CD4-positive, alpha-beta T cell treated with Interferon alpha-2 for 1 hour (primary cell): ENCODE results near the gene RGPD5.
"Not testable (repeated sequence)": the region's sequence is repeated elsewhere in the genome, so short reads cannot be mapped to it uniquely, and the experiment has no call there.

Experiments used
- DNase-seq, 2 donors: peaks; one replicate each; pipeline ENCODE4 v3.0.0-alpha.2; 2020 to 2022

Gene RGPD5

DNA sequence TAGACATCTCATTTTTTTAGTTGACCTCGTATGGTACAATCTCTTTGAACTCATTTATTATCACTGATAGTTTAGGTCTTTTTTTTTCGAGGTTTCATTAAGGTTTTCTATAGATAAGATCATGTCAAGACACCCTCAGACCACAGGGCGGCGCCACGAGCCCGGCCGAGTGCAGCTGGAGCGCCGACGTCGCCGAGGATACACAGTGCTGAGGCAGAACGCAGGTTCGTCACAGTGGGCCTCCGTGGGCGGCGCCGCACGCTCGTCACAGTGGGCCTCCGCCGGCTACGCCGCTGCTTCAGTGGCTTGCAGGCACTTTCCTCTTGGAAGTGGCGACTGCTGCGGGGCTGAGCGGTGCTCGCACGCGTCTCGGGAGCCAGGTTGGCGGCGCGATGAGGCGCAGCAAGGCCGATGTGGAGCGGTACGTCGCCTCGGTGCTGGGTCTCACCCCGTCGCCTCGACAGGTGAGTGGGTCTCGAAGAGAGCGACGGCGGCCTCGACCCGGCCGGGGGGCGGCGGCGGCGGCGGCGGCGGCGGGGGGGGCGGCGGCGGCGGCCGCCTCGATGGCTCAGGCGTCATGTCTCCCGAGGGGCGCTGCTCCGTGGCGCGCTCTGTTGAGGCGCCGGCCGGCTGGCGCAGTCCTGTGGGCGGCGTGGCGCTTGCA lies at the start of gene RGPD5:
RGPD5 (plus strand) TSS at position 232 of the 664 bp plus-strand sequence; CDS start at position 393, 161 bp downstream.
- not testable (repeated sequence) for DNase-seq

- DNase-seq = not testable (repeated sequence)
Observed at GRCh38 chr2:109751572-109751971, 42.5 kb upstream of the RGPD5 start.

GRCh38 chr2:109757163-109757824 lies 36.8 kb upstream of the RGPD5 start:
- not testable (repeated sequence) for DNase-seq

GRCh38 chr2:109760265-109761042 lies 33.7 kb upstream of the RGPD5 start:
- not testable (repeated sequence) for DNase-seq

DNA sequence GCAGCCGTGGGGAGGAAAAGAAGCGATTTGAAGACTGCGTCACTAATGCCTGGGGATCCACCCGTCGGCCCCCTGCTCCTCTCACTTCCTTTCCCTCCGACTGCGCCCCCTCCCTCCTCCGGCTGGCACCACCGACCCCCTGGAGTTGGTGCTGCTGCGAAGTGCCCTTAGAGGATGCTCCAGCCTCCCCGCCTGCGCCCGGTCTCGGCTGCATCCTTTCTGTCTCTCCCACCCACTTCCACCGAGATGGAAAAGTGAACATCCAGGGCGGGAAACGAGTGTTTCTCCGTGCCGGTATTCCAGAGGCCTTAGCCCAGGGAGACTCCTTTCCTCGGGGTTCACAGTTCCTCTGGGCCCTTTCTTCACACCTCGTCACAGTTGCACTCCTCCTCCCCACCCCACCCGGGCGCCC lies 33.1 kb upstream of the RGPD5 start:
- DNase-seq = not testable (repeated sequence)

DNA sequence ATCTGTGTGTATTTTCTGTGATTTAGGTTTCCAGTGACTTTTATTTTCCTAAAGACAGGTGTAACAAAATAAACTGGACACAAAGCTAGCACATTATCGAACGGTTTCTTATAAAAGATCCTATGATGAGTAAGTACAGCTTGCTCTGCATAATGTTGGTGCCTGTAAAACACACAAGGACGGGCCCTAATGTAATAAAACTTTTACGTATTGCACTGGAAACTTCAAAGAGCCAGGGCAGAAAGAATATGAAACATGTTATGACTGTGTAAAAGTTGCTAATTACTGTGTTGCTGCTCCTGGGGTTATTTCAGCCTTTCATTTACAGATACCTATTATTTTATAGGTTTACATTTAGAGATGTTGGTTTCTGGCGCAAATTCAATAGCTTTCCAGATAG lies 32.1 kb upstream of the RGPD5 start:
- not testable (repeated sequence) for DNase-seq

DNA sequence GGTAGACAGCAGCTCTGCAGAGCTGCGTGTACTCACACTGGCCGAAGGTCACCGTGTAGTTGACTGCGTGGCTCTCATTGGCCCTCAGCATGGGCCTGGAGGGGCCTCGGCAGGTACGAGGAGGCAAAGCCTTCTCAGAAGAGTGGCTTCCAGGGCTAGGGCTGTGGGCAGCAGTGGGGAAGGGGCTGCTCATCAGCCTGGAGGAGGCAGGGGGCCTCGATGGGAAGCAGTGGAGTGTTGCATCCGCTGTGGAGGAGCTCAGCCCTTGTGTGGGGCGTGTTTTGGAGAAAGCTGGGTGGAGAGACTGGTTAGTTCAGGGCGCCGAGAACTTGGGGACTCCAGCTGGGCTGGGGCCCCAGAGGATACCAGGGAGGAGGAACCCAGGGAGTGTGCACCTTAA lies 28.0 kb upstream of the RGPD5 start:
- not testable (repeated sequence) for DNase-seq

GRCh38 chr2:109766886-109767578 lies 27.1 kb upstream of the RGPD5 start:
- not testable (repeated sequence) for DNase-seq

GRCh38 chr2:109768934-109769333 lies 25.2 kb upstream of the RGPD5 start:
- DNase-seq = not testable (repeated sequence)

DNA sequence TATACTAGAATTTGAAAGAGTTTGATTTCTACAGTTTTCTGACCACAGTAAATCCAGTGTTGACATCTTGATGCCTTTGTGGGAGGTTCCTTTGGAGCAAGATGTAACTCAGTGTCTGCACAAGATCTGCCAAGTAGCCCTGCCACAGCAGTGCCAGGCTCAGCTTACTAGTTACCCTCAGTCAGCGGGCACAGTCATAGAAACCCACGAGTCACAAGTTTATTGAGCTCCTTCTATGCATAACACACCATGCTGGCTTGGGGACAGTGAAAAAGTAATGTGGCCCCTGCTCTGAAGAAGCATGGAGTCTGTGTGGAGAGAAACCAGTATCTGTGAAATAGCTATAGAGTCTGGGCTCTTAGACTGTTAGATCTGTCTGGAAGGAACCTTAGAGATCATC lies 15.0 kb upstream of the RGPD5 start:
- DNase-seq = not testable (repeated sequence)

DNA sequence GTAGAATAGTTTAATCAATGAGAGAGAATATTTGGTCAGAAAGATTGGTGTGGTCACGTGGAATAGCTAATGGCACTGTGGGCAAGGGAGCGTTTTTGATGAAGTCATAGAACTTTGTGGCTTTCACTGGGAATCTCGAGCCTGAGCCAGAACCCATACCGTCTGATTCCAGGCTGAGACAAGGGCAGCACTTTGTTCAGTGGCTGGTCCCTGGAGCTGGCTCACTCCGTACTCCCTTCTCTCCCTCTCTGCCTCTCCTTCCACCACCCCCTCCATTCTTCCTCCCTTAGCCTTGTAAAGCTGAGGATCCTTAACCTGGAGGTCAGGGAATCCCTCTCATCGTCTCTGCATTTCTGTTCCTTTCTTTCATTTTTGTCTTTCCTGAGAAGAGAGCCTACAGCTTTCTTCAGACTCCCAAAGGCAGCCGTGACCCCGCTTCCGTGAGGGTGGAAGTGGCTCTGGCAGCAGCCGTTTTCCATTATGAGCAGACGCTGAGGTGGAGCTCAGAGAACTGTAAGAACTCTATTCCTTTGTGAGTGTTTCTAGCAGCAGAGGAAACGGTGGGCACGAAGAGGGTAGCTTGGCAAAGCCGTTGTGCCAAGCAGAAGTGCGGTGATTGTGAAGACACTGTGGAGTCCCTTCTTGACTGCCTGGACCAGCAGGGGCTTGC lies 12.8 kb upstream of the RGPD5 start:
- DNase-seq = not testable (repeated sequence)

GRCh38 chr2:109782446-109782993 lies 11.6 kb upstream of the RGPD5 start:
- not testable (repeated sequence) for DNase-seq

GRCh38 chr2:109791530-109792279 lies 2.4 kb upstream of the RGPD5 start:
- not testable (repeated sequence) for DNase-seq

- DNase-seq = not testable (repeated sequence)
Observed at GRCh38 chr2:109792659-109793058, 1.4 kb upstream of the RGPD5 start.

GRCh38 chr2:109871129-109871751 lies 77.1 kb downstream of the RGPD5 start:
- DNase-seq = not testable (repeated sequence)

DNA sequence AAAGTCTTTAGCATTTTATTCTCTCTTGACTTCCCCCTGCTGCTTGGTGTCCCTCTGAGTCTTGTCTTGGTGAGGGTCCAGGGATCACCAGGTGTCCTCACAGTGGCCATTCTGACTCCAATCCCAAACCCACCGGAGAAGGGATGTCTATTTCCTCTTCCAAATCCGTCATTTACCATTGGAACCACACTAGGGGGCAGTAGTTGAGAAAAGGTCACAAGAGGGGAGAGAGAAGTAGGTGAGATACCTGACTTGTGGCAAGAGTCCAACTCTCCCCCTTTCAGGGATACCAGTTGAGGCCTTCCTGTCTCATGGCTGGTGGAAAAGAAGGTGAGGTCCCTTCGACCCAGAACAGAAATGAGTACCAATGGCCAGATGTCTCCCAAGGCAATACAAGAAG lies 82.5 kb downstream of the RGPD5 start:
- DNase-seq = not testable (repeated sequence)

- DNase-seq = not testable (repeated sequence)
Observed at GRCh38 chr2:109882112-109882511, 88.0 kb downstream of the RGPD5 start.

- DNase-seq = not testable (repeated sequence)
Observed at GRCh38 chr2:109888414-109888813, 94.3 kb downstream of the RGPD5 start.

GRCh38 chr2:109889909-109890308 lies 95.8 kb downstream of the RGPD5 start:
- not testable (repeated sequence) for DNase-seq

DNA sequence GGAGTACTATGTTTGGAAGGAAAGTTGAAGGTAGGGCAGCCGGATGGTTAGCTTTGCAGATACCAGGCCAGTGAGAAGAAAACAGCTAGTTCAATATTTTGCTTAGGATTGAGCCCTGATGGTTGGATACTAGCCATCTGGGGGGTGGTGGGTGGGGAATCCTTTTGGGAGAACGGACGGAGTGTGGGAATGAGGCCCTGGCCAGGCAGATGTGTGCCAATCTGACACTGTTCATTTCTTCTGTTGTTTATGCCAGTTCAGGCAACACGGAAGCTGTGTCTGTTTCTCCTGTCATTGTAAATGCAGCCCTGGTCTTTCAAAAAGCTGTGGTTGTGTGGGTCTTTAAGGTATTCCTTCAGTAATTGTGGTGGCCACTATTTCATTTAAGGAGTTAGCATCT lies 96.9 kb downstream of the RGPD5 start:
- DNase-seq = not testable (repeated sequence)

DNA sequence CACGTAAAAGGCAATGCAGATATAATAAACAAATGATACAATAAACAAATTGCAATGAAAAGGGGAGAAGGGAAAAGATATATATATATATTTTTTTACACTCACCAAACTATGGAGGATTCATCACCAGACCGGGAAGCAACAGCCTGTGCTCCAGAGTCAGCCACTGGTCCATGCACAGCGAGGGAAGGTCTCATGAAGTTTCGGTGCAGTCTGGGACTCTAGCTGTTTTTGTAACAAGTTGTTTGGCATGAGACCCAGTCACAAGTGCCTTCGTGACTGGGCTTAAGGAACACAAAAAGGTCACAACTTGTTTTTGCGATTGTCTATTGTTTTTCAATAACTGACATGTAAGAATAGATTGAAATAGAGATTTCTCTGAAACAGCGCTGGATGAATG lies 99.6 kb downstream of the RGPD5 start:
- DNase-seq = not testable (repeated sequence)
